Heart left ventricle (tissue), 13 donors: ENCODE results near the gene DENND4C.

Source experiments
- POLR2A ChIP-seq, 2 donors: fragments of 450-650 bp; IDR thresholded peaks; one replicate each; pipeline ENCODE4 v1.6.1; 2017; ENCODE audit warnings: antibody characterized with exemption in 2 of 2, mild to moderate bottlenecking in 2 of 2, moderate library complexity in 2 of 2
- TF ChIP-seq, protein P1 (sequence below), 12 donors: fragments of 200-600 bp; sonication (generic) in 4 of 12; IDR thresholded peaks; one replicate each; pipeline versions ENCODE4 v1.5.0 to v1.8.0; 2018 to 2022; ENCODE audit warnings: antibody characterized with exemption in 12 of 12, mild to moderate bottlenecking in 5 of 12
- donor health status: ischemic (EF 13 %, LVEDD 7.1; RV severe dilation, severe dysfunction).
- donor health status: DM: no; HTN: yes; CAD: no.
- donor health status: DM: no; HTN: no; CAD: no.
- donor health status: ischemic (EF 25% LVEDD 6.9; RV normal size, moderate dysfunction).
- donor health status: ischemic (EF 25% LVEDD 5.7; RV mildly dilated, moderate dysfunction).
- donor health status: ischemic (EF 35%, LVEDD 5.7; RV mildly dilated, moderate dysfunction).
- donor health status: nonischemic (EF 11% LVEDD 7.7; RV severe dilation, severe dysfunction).
- donor health status: DM: yes; HTN: yes; CAD: no.
- donor health status: PGD.
- donor health status: ischemic (EF 29% LVEDD 5.4; RV normal size, mild dysfunction).
- donor health status: nonischemic (EF 23%, LVEDD 6.1; RV moderate dilation, normal function).

- TF ChIP-seq, protein P1, sequence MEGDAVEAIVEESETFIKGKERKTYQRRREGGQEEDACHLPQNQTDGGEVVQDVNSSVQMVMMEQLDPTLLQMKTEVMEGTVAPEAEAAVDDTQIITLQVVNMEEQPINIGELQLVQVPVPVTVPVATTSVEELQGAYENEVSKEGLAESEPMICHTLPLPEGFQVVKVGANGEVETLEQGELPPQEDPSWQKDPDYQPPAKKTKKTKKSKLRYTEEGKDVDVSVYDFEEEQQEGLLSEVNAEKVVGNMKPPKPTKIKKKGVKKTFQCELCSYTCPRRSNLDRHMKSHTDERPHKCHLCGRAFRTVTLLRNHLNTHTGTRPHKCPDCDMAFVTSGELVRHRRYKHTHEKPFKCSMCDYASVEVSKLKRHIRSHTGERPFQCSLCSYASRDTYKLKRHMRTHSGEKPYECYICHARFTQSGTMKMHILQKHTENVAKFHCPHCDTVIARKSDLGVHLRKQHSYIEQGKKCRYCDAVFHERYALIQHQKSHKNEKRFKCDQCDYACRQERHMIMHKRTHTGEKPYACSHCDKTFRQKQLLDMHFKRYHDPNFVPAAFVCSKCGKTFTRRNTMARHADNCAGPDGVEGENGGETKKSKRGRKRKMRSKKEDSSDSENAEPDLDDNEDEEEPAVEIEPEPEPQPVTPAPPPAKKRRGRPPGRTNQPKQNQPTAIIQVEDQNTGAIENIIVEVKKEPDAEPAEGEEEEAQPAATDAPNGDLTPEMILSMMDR (IDR thresholded peaks at IDR 0.05): no peak
- no peak for TF ChIP-seq POLR2A (IDR thresholded peaks at IDR 0.05)
Measured at GRCh38 chr9:19410594-19410993, 180.1 kb downstream of the DENND4C start.
